ENCODE results near the gene ADGRV1. TPM values are rescaled to one million over a fixed set of nuclear protein-coding genes. Genes with fewer than 3 reads are reported as not detected.

The ADGRV1 gene
- total and polyA plus RNA-seq, 3 donors from 2014 or later: 10.8 to 18.0 (median 12.6) TPM

DNA sequence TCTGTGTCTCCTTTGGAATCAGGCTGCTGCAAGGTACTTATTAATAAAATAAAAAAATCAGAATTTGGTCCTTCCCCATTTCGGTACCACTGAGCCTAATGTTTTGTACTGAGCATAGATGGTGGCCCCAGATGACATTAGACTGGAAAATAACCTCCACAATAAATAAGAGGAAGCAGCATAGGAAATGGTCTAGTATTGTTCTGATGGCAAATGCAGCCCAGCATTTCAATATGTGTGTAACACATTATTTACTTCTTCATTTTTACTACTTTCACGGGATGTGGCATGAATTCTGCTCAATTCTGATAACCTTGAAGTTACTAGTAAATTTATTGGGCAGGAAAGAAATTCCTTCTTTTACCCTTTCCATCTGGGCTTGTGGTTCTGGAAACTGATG lies 295.6 kb downstream of the ADGRV1 start:
- WGBS, 2 donors: 65 to 73% methylated on average over 2 of the region's 2 CpGs
- Histone ChIP-seq H3K9me3 (no peaks in the 10 kb centered on the region), H3K4me3 (no peak overlapping the region), H3K4me1 (no peaks in the 10 kb centered on the region), H3K27ac (no peak overlapping the region), H3K36me3 (ENCODE audit: low read depth, missing control alignments) (no peaks in the 10 kb centered on the region), H3K27me3 (no peaks in the 10 kb centered on the region)
- no peak for TF ChIP-seq POLR2A (IDR thresholded peaks at IDR 0.05)
- TF ChIP-seq, protein P1, sequence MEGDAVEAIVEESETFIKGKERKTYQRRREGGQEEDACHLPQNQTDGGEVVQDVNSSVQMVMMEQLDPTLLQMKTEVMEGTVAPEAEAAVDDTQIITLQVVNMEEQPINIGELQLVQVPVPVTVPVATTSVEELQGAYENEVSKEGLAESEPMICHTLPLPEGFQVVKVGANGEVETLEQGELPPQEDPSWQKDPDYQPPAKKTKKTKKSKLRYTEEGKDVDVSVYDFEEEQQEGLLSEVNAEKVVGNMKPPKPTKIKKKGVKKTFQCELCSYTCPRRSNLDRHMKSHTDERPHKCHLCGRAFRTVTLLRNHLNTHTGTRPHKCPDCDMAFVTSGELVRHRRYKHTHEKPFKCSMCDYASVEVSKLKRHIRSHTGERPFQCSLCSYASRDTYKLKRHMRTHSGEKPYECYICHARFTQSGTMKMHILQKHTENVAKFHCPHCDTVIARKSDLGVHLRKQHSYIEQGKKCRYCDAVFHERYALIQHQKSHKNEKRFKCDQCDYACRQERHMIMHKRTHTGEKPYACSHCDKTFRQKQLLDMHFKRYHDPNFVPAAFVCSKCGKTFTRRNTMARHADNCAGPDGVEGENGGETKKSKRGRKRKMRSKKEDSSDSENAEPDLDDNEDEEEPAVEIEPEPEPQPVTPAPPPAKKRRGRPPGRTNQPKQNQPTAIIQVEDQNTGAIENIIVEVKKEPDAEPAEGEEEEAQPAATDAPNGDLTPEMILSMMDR (IDR thresholded peaks at IDR 0.05): no peak
- DNase-seq: no peak
- intact Hi-C loops (cut with DNase I; ENCODE audit: low total_unique reads): no loop called here

DNA sequence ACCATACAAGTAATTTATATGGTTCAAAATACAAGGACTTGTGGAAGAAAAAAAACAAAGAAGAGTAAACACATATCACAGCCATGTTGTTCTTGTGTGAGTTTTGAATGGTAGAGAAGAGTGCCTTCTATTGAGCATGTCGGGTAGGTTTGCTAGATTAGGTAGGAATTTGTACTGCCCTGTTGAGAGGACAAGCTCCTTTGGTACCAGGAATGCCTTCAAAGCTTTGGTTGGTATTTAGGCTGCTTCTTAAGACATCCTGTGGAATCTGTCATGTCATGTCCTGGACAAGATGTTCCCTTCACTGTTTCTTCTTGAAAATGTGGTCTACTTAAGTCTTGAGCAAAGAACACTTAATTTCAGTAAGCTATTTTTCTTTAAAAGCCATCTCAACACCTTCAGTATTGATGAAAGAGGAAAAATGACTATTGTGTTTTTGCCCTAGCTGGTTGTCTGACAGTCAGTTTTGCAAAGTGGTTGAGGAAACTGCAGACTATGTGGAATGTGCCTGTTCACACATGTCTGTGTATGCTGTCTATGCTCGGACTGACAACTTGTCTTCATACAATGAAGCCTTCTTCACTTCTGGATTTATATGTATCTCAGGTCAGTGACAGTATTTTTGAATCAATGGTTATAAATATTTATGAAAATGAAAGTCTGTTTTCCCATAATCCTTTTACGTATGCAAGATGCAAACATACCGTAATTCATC lies 296.9 kb downstream of the ADGRV1 start:
- WGBS, 2 donors: 92 to 94% methylated on average over 4 of the region's 4 CpGs
- intact Hi-C loops (cut with DNase I; ENCODE audit: low total_unique reads): no loop called here
- no peaks in the 10 kb centered on the region for H3K4me1 ChIP-seq
- H3K4me3 ChIP-seq: no peak overlapping the region
- H3K27me3 ChIP-seq: no peaks in the 10 kb centered on the region
- DNase-seq: no peak
- H3K36me3 ChIP-seq (ENCODE audit: low read depth, missing control alignments): no peaks in the 10 kb centered on the region
- no peak overlapping the region for H3K27ac ChIP-seq
- TF ChIP-seq, protein P1 (IDR thresholded peaks at IDR 0.05): no peak
- TF ChIP-seq POLR2A (IDR thresholded peaks at IDR 0.05): no peak
- no peaks in the 10 kb centered on the region for H3K9me3 ChIP-seq

DNA sequence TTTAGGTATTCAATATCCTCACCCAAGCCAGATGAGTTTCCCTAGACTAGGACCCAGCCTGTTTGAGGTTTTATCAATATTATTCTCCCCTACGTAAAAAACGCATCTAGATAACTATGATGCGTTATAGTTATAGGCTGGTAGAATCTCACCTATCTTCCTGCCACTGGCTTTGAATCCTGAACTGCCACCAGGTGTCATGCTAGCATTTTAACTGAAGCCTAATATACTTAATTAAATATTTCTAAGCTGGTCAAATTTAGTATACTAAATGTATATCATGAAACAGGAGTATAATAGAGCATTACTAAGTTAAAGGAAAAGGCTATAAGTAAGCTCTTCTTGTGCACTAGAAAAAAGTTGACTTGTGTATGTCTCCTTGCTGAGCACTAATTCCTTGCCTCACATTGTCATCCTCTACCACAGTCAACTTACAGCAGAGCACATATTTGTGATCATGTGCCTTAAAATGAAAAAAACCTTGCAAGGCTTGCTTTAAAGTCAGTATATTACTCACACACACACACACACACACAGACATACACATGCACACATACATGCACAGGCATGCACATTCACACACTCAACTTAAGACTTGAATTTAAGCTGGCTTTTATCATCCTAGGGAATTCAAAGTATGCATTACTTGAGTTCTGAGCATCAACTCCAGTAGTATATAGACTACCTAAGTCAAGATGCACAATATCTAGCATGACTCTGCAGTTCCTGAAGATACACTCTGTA lies 303.4 kb downstream of the ADGRV1 start:
- no peaks in the 10 kb centered on the region for H3K36me3 ChIP-seq (ENCODE audit: low read depth, missing control alignments)
- H3K27ac ChIP-seq: no peak overlapping the region
- no peaks in the 10 kb centered on the region for H3K9me3 ChIP-seq
- TF ChIP-seq, protein P1 (IDR thresholded peaks at IDR 0.05): no peak
- no peak for TF ChIP-seq POLR2A (IDR thresholded peaks at IDR 0.05)
- H3K4me3 ChIP-seq: no peak overlapping the region
- no peak for DNase-seq
- intact Hi-C loops (cut with DNase I; ENCODE audit: low total_unique reads): no loop called here
- H3K27me3 ChIP-seq: no peaks in the 10 kb centered on the region
- 83 to 88% methylated on average over 3 of the region's 3 CpGs for WGBS, 2 donors
- H3K4me1 ChIP-seq: no peaks in the 10 kb centered on the region

DNA sequence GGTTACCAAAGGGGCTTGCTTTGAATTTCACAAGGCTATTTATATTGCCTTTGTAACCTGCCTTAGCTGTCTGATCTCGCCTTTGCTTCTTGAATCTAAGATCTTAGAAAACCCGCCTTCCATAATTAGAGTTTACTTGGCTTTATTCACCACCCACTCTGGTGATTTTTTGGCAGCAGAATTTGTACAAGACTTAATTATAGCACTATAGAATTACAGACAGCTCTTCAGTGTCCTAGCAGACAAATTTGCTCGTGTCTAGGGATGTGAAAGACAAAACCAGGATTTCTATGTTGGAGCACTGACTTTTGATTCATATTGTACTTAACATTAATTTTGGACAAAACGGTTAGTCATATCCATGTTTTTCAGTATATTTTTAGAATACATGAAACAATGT lies 306.6 kb downstream of the ADGRV1 start:
- no peaks in the 10 kb centered on the region for H3K9me3 ChIP-seq
- H3K36me3 ChIP-seq (ENCODE audit: low read depth, missing control alignments): no peaks in the 10 kb centered on the region
- no peaks in the 10 kb centered on the region for H3K4me1 ChIP-seq
- H3K27me3 ChIP-seq: no peaks in the 10 kb centered on the region
- H3K27ac ChIP-seq: no peak overlapping the region
- no peak for DNase-seq
- WGBS, 2 donors: 71 to 91% methylated on average over 4 of the region's 4 CpGs
- H3K4me3 ChIP-seq: no peak overlapping the region
- intact Hi-C loops (cut with DNase I; ENCODE audit: low total_unique reads): no loop called here
- TF ChIP-seq, protein P1 (IDR thresholded peaks at IDR 0.05): no peak
- TF ChIP-seq POLR2A (IDR thresholded peaks at IDR 0.05): no peak
